Left kidney (tissue), 1 donor: ENCODE measurements around the gene PCID2. TPM values are rescaled to one million over a fixed set of nuclear protein-coding genes. Genes with fewer than 3 reads are reported as not detected.

Experiments used
- polyA plus RNA-seq: library from polyadenylated mRNA; unstranded; fragments of 120-200 nt; gene quantifications from one replicate; pipeline ENCODE4 v1.2.1, GENCODE V29; 2013; ENCODE audit not compliant: insufficient read length

The PCID2 gene
- polyA plus RNA-seq, 1 donor, result 80.4 TPM

Other genes with a start within 250 kb of the PCID2 start
- 29.2 TPM for gene MCF2L, start 239.5 kb downstream of the PCID2 start, polyA plus RNA-seq
- gene F7, start 102.9 kb downstream of the PCID2 start, polyA plus RNA-seq, result 4.3 TPM
- gene F10, start 85.9 kb downstream of the PCID2 start, polyA plus RNA-seq, result 19.5 TPM
- gene PROZ, start 50.0 kb downstream of the PCID2 start, polyA plus RNA-seq, result 2.3 TPM
- 99.5 TPM for gene CUL4A, start 944 bp upstream of the PCID2 start, polyA plus RNA-seq
- 170 TPM for gene LAMP1, start 88.6 kb upstream of the PCID2 start, polyA plus RNA-seq
- 16.5 TPM for gene GRTP1, start 155.5 kb upstream of the PCID2 start, polyA plus RNA-seq
- gene ADPRHL1, start 244.8 kb upstream of the PCID2 start, polyA plus RNA-seq, result 5.2 TPM